H1 (cell line): Measurements from ENCODE around the gene ZNF468.
"Not testable (repeated sequence)": the region's sequence is repeated elsewhere in the genome, so short reads cannot be mapped to it uniquely, and the experiment has no call there.

Experiments used
- BRCA1 ChIP-seq: IDR thresholded peaks from 2 replicates; pipeline ENCODE4 v1.6.1; 2012; ENCODE audit warnings: low read depth, low read length, improper control_type of control experiment
- CHD2 ChIP-seq: IDR thresholded peaks from 2 replicates; pipeline ENCODE4 v1.6.1; 2012; ENCODE audit warnings: low read length, improper control_type of control experiment
- CTCF ChIP-seq, 3 experiments: IDR thresholded peaks; 1 replicate in 2 of 3; 2 replicates in 1 of 3; pipeline versions ENCODE4 v1.5.1 to v1.6.1; 2011; ENCODE audit warnings: low read length in 3 of 3, mild to moderate bottlenecking in 3 of 3, inconsistent platforms in 2 of 3, low read depth in 1 of 3, moderate library complexity in 1 of 3; ENCODE audit not compliant: insufficient read depth in 1 of 3; ENCODE audit errors: control extremely low read depth in 1 of 3
- E2F6 ChIP-seq: IDR thresholded peaks from 2 replicates; pipeline ENCODE4 v1.6.1; 2012; ENCODE audit warnings: inconsistent platforms
- HDAC2 ChIP-seq, 2 experiments: fragments of 300-600 bp in 1 of 2; sonication (generic) in 1 of 2; IDR thresholded peaks; 2 replicates each; pipeline ENCODE4 v1.6.1; 2011 to 2012; ENCODE audit warnings: low read depth in 2 of 2, low read length in 2 of 2, mild to moderate bottlenecking in 2 of 2, moderate library complexity in 2 of 2, borderline replicate concordance in 1 of 2, inconsistent platforms in 1 of 2
- JUND ChIP-seq: IDR thresholded peaks from 2 replicates; pipeline ENCODE4 v1.6.1; 2011; ENCODE audit warnings: mild to moderate bottlenecking, improper control_type of control experiment, low read length
- POLR2A ChIP-seq, 2 experiments: IDR thresholded peaks; 1 replicate in 1 of 2; 2 replicates in 1 of 2; pipeline ENCODE4 v1.6.1; 2011; ENCODE audit warnings: low read depth in 2 of 2, low read length in 2 of 2, mild to moderate bottlenecking in 2 of 2; ENCODE audit errors: control extremely low read depth in 1 of 2
- POLR2AphosphoS5 ChIP-seq: IDR thresholded peaks from 2 replicates; pipeline ENCODE4 v1.6.1; 2011; ENCODE audit warnings: low read depth, low read length
- RAD21 ChIP-seq, 2 experiments: IDR thresholded peaks in 1 of 2; conservative IDR thresholded peaks in 1 of 2; 2 replicates each; pipeline ENCODE4 v1.6.1; 2011; ENCODE audit warnings: low read depth in 2 of 2, low read length in 2 of 2, improper control_type of control experiment in 1 of 2, inconsistent platforms in 1 of 2, mild to moderate bottlenecking in 1 of 2, moderate library complexity in 1 of 2
- RFX5 ChIP-seq: IDR thresholded peaks from 2 replicates; pipeline ENCODE4 v1.6.1; 2011; ENCODE audit warnings: low read depth, low read length, improper control_type of control experiment, borderline replicate concordance
- RNF2 ChIP-seq: fragments of 200-900, 300-1000 bp; sonication (generic); IDR thresholded peaks from 2 replicates; pipeline ENCODE4 v1.7.1; 2016; ENCODE audit warnings: borderline replicate concordance, low read depth, mild to moderate bottlenecking, antibody characterized with exemption, low read length; ENCODE audit not compliant: poor library complexity, severe bottlenecking; ENCODE audit errors: missing control alignments
- SIX5 ChIP-seq: IDR thresholded peaks from 2 replicates; pipeline ENCODE4 v1.6.1; 2011; ENCODE audit warnings: mild to moderate bottlenecking, low read depth, low read length
- TAF1 ChIP-seq: IDR thresholded peaks from 2 replicates; pipeline ENCODE4 v1.6.1; 2011; ENCODE audit warnings: mild to moderate bottlenecking, low read depth, low read length

GRCh38 chr19:52898596-52898995 lies 41.2 kb upstream of the ZNF468 start:
- TF ChIP-seq CTCF (IDR thresholded peaks at IDR 0.05; ENCODE audit: control extremely low read depth in 1 of 3, insufficient read depth in 1 of 3, low read depth in 1 of 3, low read length in 3 of 3); POLR2A (IDR thresholded peaks at IDR 0.05; ENCODE audit: control extremely low read depth in 1 of 2, low read depth in 2 of 2, low read length in 2 of 2); POLR2AphosphoS5; E2F6; RFX5; JUND; HDAC2 (IDR thresholded peaks at IDR 0.05; ENCODE audit: borderline replicate concordance in 1 of 2, low read depth in 2 of 2, low read length in 2 of 2); BRCA1; RAD21 (IDR thresholded peaks at IDR 0.05 in 1 of 2, conservative IDR thresholded peaks at IDR 0.05 in 1 of 2; ENCODE audit: low read depth in 2 of 2, low read length in 2 of 2); TAF1; RNF2; SIX5; CHD2: not testable (repeated sequence)
